ENCODE data around the gene U2AF2. TPM values are rescaled to one million over a fixed set of nuclear protein-coding genes. Genes with fewer than 3 reads are reported as not detected.

U2AF2 gene
- total and polyA plus RNA-seq, 2 experiments from 2014 or later, result 73.1 to 233 TPM

DNA sequence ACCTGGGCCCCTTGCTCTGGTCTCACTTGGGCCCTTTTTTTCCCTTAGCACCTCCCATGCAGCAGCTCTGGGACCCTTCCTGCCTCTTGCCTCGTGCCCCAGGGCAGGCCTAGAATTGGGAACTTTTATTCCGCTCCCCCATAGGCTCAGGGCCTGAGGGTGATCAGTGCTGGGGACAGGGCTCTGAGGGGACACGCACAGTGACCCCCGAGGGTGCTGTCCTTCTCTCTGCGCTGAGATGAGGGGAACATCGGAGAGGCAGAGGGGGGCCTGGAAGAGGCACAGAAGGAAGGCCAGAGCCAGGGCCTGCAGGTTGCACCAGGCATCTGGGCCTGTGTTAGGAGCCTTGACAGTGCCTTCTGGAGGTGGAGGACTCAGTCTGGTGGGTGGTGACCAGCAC is 30.9 kb downstream of the U2AF2 start:
- no peak for ATAC-seq
- no peak for TF ChIP-seq EZH2phosphoT487 (IDR thresholded peaks at IDR 0.05; ENCODE audit: unreplicated experiment)
- no peak for TF ChIP-seq CREB1 (CRISPR knock-in tag; IDR thresholded peaks at IDR 0.05; ENCODE audit: low read depth)
- no peak for TF ChIP-seq EZH2 (IDR thresholded peaks at IDR 0.05; ENCODE audit: low read depth, unreplicated experiment)
- TF ChIP-seq POLR2AphosphoS5 (IDR thresholded peaks at IDR 0.05; ENCODE audit: low read depth), result no peak
- no peak for TF ChIP-seq ZNF331 (CRISPR knock-in tag; IDR thresholded peaks at IDR 0.05; ENCODE audit: low read depth)
- Mint-ChIP-seq H3K36me3 (ENCODE audit: low read depth) (peaks cover 20% of the 10 kb centered on the region), H3K4me3 (no peak overlapping the region), H3K27me3 (ENCODE audit: insufficient read depth, low read depth, poor library complexity) (peaks cover 3% of the 10 kb centered on the region), H3K4me1 (no peaks in the 10 kb centered on the region), H3K27ac (no peak overlapping the region), H3K9me3 (no peaks in the 10 kb centered on the region)
- Histone ChIP-seq H3F3A (replicated peaks; ENCODE audit: low read depth) (no peaks in the 10 kb centered on the region), H2AFZ (no peak overlapping the region), H3K4me3 (no peak overlapping the region), H3K9me2 (ENCODE audit: insufficient read depth) (no peaks in the 10 kb centered on the region), H3K27ac (ENCODE audit: low read depth) (no peak overlapping the region), H3K27me3 (ENCODE audit: insufficient read depth) (no peaks in the 10 kb centered on the region), H3K4me1 (ENCODE audit: insufficient read depth) (no peaks in the 10 kb centered on the region), H3K4me2 (no peak overlapping the region), H4K20me1 (replicated peaks; ENCODE audit: insufficient read depth) (peaks cover 13% of the 10 kb centered on the region; the same call in 1 of the 2 replicates), H3K36me3 (ENCODE audit: insufficient read depth) (peaks cover 4% of the 10 kb centered on the region; the same call in 1 of the 2 replicates), H3K79me2 (replicated peaks; ENCODE audit: insufficient read depth) (peaks cover 33% of the 10 kb centered on the region)
- DNase-seq (ENCODE audit: low spot score), result no peak

DNA sequence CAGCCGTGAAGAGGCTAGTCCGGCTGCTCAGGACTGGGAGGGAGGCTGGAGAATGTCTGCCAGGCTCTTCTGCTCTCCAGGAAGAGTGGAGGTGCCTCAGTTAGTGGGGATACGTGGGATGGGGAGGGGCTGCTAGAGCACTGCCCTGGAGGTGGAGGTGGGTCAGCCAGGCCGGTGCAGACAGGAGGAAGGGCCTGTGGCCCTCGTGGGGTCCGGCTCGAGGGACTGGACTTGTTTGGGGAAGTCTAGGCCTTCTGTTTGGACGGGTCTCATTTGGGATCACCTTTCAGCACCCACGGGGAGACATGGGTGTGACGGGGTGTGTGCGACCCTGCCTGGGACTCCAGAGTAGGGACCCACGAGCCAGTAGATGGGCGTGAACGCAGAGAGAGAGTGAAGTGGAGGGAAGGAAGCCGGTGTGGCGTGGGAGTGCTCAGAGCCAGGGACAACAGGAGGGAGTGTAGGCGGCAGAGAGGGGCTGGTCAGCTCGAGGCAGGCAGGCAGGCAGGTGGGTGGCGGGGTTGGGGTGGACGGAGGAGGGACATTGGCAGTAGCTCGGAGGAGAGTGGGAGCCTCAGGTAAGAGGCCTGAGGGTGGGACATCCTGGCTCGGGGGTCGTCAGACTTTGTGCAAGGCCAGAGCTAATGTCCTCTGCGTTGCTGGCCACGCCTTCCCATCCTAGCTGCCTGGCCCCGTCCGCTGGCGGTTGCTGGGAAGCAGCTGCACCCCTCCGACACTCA is 31.6 kb downstream of the U2AF2 start:
- Histone ChIP-seq H3F3A (replicated peaks; ENCODE audit: low read depth) (no peaks in the 10 kb centered on the region), H3K36me3 (ENCODE audit: insufficient read depth) (peaks cover 4% of the 10 kb centered on the region; the same call in 1 of the 2 replicates), H2AFZ (no peak overlapping the region), H3K27me3 (ENCODE audit: insufficient read depth) (no peaks in the 10 kb centered on the region), H4K20me1 (replicated peaks; ENCODE audit: insufficient read depth) (peaks cover 9% of the 10 kb centered on the region; the same call in 1 of the 2 replicates), H3K4me2 (no peak overlapping the region), H3K27ac (ENCODE audit: low read depth) (no peak overlapping the region), H3K9me2 (ENCODE audit: insufficient read depth) (no peaks in the 10 kb centered on the region), H3K4me3 (no peak overlapping the region), H3K4me1 (ENCODE audit: insufficient read depth) (no peaks in the 10 kb centered on the region), H3K79me2 (replicated peaks; ENCODE audit: insufficient read depth) (peaks cover 29% of the 10 kb centered on the region)
- no peaks in the 10 kb centered on the region for H3K9me3 Mint-ChIP-seq
- 0 out of 2 replicates have a peak overlapping the region, but pooled peaks have one; percentile 14 for H3K27ac Mint-ChIP-seq
- H3K27me3 Mint-ChIP-seq (ENCODE audit: insufficient read depth, low read depth, poor library complexity), result peaks cover 5% of the 10 kb centered on the region
- ATAC-seq, result no peak
- no peak for DNase-seq (ENCODE audit: low spot score)
- H3K36me3 Mint-ChIP-seq (ENCODE audit: low read depth), result peaks cover 25% of the 10 kb centered on the region
- H3K4me3 Mint-ChIP-seq, result no peak overlapping the region
- H3K4me1 Mint-ChIP-seq, result no peaks in the 10 kb centered on the region
- TF ChIP-seq EZH2 (IDR thresholded peaks at IDR 0.05; ENCODE audit: low read depth, unreplicated experiment), result no peak
- no peak for TF ChIP-seq NANOG (IDR thresholded peaks at IDR 0.05; ENCODE audit: borderline replicate concordance)
- TF ChIP-seq JUNB (IDR thresholded peaks at IDR 0.05; ENCODE audit: unreplicated experiment), result no peak
- no peak for TF ChIP-seq ZNF331 (CRISPR knock-in tag; IDR thresholded peaks at IDR 0.05; ENCODE audit: low read depth)
- TF ChIP-seq CTCF (conservative IDR thresholded peaks at IDR 0.05; ENCODE audit: low read depth in 2 of 2), result no peak
- no peak for TF ChIP-seq CREB1 (CRISPR knock-in tag; IDR thresholded peaks at IDR 0.05; ENCODE audit: low read depth)
- no peak for TF ChIP-seq ETS1 (IDR thresholded peaks at IDR 0.05)
- no peak for TF ChIP-seq EZH2phosphoT487 (IDR thresholded peaks at IDR 0.05; ENCODE audit: unreplicated experiment)
- no peak for TF ChIP-seq POLR2AphosphoS5 (IDR thresholded peaks at IDR 0.05; ENCODE audit: low read depth)
- no peak for TF ChIP-seq ZNF114 (CRISPR knock-in tag; IDR thresholded peaks at IDR 0.05)
- TF ChIP-seq, protein P1, sequence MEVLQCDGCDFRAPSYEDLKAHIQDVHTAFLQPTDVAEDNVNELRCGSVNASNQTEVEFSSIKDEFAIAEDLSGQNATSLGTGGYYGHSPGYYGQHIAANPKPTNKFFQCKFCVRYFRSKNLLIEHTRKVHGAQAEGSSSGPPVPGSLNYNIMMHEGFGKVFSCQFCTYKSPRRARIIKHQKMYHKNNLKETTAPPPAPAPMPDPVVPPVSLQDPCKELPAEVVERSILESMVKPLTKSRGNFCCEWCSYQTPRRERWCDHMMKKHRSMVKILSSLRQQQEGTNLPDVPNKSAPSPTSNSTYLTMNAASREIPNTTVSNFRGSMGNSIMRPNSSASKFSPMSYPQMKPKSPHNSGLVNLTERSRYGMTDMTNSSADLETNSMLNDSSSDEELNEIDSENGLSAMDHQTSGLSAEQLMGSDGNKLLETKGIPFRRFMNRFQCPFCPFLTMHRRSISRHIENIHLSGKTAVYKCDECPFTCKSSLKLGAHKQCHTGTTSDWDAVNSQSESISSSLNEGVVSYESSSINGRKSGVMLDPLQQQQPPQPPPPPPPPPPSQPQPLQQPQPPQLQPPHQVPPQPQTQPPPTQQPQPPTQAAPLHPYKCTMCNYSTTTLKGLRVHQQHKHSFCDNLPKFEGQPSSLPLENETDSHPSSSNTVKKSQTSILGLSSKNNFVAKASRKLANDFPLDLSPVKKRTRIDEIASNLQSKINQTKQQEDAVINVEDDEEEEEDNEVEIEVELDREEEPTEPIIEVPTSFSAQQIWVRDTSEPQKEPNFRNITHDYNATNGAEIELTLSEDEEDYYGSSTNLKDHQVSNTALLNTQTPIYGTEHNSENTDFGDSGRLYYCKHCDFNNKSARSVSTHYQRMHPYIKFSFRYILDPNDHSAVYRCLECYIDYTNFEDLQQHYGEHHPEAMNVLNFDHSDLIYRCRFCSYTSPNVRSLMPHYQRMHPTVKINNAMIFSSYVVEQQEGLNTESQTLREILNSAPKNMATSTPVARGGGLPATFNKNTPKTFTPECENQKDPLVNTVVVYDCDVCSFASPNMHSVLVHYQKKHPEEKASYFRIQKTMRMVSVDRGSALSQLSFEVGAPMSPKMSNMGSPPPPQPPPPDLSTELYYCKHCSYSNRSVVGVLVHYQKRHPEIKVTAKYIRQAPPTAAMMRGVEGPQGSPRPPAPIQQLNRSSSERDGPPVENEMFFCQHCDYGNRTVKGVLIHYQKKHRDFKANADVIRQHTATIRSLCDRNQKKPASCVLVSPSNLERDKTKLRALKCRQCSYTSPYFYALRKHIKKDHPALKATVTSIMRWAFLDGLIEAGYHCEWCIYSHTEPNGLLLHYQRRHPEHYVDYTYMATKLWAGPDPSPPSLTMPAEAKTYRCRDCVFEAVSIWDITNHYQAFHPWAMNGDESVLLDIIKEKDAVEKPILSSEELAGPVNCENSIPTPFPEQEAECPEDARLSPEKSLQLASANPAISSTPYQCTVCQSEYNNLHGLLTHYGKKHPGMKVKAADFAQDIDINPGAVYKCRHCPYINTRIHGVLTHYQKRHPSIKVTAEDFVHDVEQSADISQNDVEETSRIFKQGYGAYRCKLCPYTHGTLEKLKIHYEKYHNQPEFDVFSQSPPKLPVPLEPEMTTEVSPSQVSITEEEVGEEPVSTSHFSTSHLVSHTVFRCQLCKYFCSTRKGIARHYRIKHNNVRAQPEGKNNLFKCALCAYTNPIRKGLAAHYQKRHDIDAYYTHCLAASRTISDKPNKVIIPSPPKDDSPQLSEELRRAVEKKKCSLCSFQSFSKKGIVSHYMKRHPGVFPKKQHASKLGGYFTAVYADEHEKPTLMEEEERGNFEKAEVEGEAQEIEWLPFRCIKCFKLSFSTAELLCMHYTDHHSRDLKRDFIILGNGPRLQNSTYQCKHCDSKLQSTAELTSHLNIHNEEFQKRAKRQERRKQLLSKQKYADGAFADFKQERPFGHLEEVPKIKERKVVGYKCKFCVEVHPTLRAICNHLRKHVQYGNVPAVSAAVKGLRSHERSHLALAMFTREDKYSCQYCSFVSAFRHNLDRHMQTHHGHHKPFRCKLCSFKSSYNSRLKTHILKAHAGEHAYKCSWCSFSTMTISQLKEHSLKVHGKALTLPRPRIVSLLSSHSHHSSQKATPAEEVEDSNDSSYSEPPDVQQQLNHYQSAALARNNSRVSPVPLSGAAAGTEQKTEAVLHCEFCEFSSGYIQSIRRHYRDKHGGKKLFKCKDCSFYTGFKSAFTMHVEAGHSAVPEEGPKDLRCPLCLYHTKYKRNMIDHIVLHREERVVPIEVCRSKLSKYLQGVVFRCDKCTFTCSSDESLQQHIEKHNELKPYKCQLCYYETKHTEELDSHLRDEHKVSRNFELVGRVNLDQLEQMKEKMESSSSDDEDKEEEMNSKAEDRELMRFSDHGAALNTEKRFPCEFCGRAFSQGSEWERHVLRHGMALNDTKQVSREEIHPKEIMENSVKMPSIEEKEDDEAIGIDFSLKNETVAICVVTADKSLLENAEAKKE (CRISPR knock-in tag; IDR thresholded peaks at IDR 0.05), result no peak
- TF ChIP-seq STAT1 (IDR thresholded peaks at IDR 0.05; ENCODE audit: unreplicated experiment), result no peak

Data from GM23338 (cell line).